Kidney (tissue), 14 donors: ENCODE data around the gene DBNDD1. TPM values are rescaled to one million over a fixed set of nuclear protein-coding genes. Genes with fewer than 3 reads are reported as not detected.

ENCODE experiments used
- DNase-seq, 5 donors: peaks; one replicate each; pipeline ENCODE4 v3.0.0-alpha.2; 2013 to 2020
- FAIRE-seq: peaks from 2 replicates; lab custom pipeline; 2012; peaks lifted over from hg19 to GRCh38; lab: Jason Lieb, UNC
- H3K27ac ChIP-seq, 2 donors: one replicate each; pipeline ENCODE4 v1.7.0; 2013; ENCODE audit warnings: low read depth in 2 of 2, low read length in 2 of 2, inconsistent platforms in 1 of 2
- H3K27me3 ChIP-seq: one replicate; pipeline ENCODE4 v1.7.1; 2013; ENCODE audit warnings: low read length, inconsistent platforms; ENCODE audit not compliant: control insufficient read depth, insufficient read depth
- H3K36me3 ChIP-seq, 3 donors: one replicate each; pipeline versions ENCODE4 v1.7.0 to v1.7.1; 2013; ENCODE audit warnings: low read length in 3 of 3, control low read depth in 1 of 3, inconsistent platforms in 1 of 3; ENCODE audit not compliant: insufficient read depth in 3 of 3, control insufficient read depth in 2 of 3
- H3K4me1 ChIP-seq, 3 donors: one replicate each; pipeline versions ENCODE4 v1.7.0 to v1.7.1; 2013; ENCODE audit warnings: low read length in 3 of 3, inconsistent platforms in 1 of 3, low read depth in 1 of 3; ENCODE audit not compliant: control insufficient read depth in 2 of 3, insufficient read depth in 2 of 3
- H3K4me3 ChIP-seq, 3 donors: one replicate each; pipeline versions ENCODE4 v1.7.0 to v1.8.1; 2013; ENCODE audit warnings: low read length in 3 of 3, control low read depth in 1 of 3, inconsistent platforms in 1 of 3
- H3K9ac ChIP-seq, 3 donors: one replicate each; pipeline versions ENCODE4 v1.7.0 to v1.7.1; 2013; ENCODE audit warnings: low read length in 3 of 3, control low read depth in 1 of 3, inconsistent platforms in 1 of 3
- H3K9me3 ChIP-seq, 3 donors: one replicate each; pipeline versions ENCODE4 v1.7.0 to v1.7.1; 2013; ENCODE audit warnings: low read length in 3 of 3, control low read depth in 1 of 3, inconsistent platforms in 1 of 3; ENCODE audit not compliant: control insufficient read depth in 2 of 3, insufficient read depth in 1 of 3
- CTCF ChIP-seq: IDR thresholded peaks from 3 replicates; pipeline ENCODE4 v1.5.1; 2012; ENCODE audit warnings: mild to moderate bottlenecking, moderate library complexity, borderline replicate concordance; ENCODE audit not compliant: insufficient read depth; ENCODE audit errors: extremely low read depth
- intact Hi-C: fragments of 100-400 bp; cut with DNase I; formaldehyde crosslinking; loops from one replicate; pipeline ENCODE4 v1.11.1; 2022
- polyA plus RNA-seq: library from polyadenylated mRNA; stranded (reverse); fragments of 350-450 nt; fragmentation: Illumina TruSeq; extraction: RNeasy Lipid Tissue Mini Kit (QIAGEN cat#74804); gene quantifications from one replicate; pipeline ENCODE4 v1.2.3, GENCODE V29; 2014; ENCODE audit warnings: low read depth, low replicate concordance; ENCODE audit not compliant: insufficient read depth
- total RNA-seq: library from RNA; stranded (reverse); fragmentation: NEBNext Ultra II Directional; extraction: Animal tissue kit (Norgen Biotek cat#: 25700); gene quantifications from one replicate; pipeline ENCODE4 v1.2.1, GENCODE V29; 2021
- donor health status: control.
- donor health status: control.
- donor health status: control.
- donor health status: control.
- donor health status: control.
- donor health status: DM: yes; HTN: yes; CAD: no.
- donor health status: Normal renal cell carcinoma (clear cell type).

Gene DBNDD1
- total and polyA plus RNA-seq, 2 donors from 2014 or later = 15.1 to 16.3 TPM

- DNase-seq (peak in 1 of 5 donors; percentile 42), FAIRE-seq (no peak)
- no peak for TF ChIP-seq CTCF
- Histone ChIP-seq H3K36me3 (peaks cover 15 to 43% (median 29%) of the 10 kb centered on the region in 3 donors), H3K27me3 (no peaks in the 10 kb centered on the region), H3K27ac (no peak overlapping the region), H3K4me1 (no peaks in the 10 kb centered on the region), H3K9ac (no peak overlapping the region), H3K9me3 (peaks cover 0 to 3% (median 0%) of the 10 kb centered on the region in 3 donors), H3K4me3 (no peak overlapping the region)
- intact Hi-C loops = no loop called here
These were observed 13.5 kb upstream of the DBNDD1 start for GRCh38 chr16:90032674-90033331.

DNA sequence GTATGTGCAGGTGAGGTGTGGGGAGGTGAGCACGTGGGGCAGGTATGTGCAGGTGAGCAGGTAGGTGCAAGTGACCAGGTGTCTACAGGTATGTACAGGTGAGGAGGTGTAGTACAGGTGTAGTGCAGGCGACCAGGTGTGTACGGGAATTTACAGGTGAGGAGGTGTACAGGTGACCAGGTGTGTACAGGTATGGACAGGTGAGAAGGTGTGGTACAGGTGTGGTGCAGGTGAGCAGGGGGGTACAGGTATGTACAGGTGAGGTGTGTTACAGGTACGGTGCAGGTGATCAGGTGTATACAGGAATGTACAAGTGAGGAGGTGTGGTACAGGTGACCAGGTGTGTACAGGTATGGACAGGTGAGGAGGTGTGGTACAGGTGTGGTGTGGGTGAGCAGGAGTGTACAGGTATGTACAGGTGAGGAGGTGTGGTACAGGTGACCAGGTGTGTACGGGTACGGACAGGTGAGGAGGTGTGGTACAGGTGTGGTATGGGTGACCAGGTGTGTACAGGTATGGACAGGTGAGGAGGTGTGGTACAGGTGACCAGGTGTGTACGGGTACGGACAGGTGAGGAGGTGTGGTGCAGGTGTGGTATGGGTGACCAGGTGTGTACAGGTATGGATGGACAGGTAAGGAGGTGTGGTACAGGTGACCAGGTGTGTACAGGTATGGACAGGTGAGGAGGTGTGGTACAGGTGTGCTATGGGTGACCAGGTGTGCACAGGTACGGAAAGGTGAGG, 12.8 kb upstream of the DBNDD1 start:
- FAIRE-seq (no peak), DNase-seq (no peak)
- Histone ChIP-seq H3K9me3 (peaks cover 0 to 3% (median 0%) of the 10 kb centered on the region in 3 donors), H3K36me3 (peaks cover 15 to 36% (median 25%) of the 10 kb centered on the region in 3 donors), H3K4me3 (no peak overlapping the region), H3K4me1 (no peaks in the 10 kb centered on the region), H3K9ac (peak overlapping the region in 1 of 3 donors; percentile 12), H3K27ac (no peak overlapping the region), H3K27me3 (no peaks in the 10 kb centered on the region)
- intact Hi-C loops = no loop called here
- no peak for TF ChIP-seq CTCF

DNA sequence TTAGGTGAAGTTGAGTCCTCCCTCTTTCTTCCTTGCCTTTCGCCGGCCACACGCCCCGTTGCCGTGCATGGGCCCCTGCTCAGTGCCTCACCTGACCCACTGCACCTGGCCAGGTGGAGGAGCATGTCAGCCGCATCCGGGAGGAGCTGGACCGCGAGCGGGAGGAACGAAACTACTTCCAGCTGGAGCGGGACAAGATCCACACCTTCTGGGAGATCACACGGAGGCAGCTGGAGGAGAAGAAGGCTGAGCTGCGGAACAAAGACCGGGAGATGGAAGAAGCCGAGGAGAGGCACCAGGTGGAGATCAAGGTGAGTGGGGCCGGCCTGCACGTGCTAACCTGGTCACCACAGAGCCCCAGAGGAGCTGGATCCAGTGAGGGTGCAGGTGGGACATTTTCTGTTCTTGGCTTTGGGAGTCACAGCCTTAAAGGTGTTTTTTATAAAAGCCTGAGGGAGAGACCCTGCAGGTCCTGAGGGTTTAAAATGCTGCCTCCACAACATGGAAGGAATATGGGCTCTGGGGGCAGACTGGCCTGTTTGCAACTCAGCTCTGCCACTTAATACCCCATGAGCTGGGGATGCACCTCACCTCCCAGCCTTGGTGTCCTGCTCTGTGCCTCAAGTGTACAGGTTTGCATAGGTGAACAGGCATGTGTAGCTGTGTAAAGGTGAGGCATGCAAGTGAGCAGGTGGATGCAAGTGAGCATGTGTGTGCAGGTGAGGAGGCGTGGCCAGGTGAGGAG, 12.1 kb upstream of the DBNDD1 start:
- H3K9ac ChIP-seq = no peak overlapping the region

More for the DNA sequence above, 12.1 kb upstream of the DBNDD1 start:
- H3K4me1 ChIP-seq = no peaks in the 10 kb centered on the region
- H3K4me3 ChIP-seq = no peak overlapping the region
- no peak overlapping the region for H3K27ac ChIP-seq
- no peak for FAIRE-seq
- peaks cover 15 to 30% (median 17%) of the 10 kb centered on the region in 3 donors for H3K36me3 ChIP-seq
- TF ChIP-seq CTCF = no peak
- intact Hi-C loops = no loop called here
- H3K9me3 ChIP-seq = peaks cover 0 to 3% (median 0%) of the 10 kb centered on the region in 3 donors
- H3K27me3 ChIP-seq = no peaks in the 10 kb centered on the region
- no peak for DNase-seq
